ENCODE data around the gene RRAS2.

DNA sequence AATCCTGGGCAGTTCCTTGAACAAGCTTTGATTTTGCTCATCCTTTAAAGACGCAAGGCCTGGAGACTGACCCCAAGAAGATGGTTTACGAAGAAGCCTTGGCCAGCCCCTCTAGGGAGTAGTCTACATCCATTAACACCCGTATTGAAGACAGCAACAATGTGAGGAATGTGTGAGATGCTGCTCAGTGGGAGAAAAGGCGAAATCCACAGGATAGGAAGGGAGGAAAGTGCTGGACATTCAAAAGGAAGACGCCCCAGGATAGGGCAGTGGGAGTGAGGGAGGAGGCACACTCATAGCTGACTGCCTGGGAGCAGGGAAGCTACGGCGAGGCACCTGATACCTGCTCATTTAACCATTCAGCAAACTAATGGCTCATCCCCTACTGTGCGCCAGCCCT lies 114.1 kb downstream of the RRAS2 start:
- TF ChIP-seq, protein P1, sequence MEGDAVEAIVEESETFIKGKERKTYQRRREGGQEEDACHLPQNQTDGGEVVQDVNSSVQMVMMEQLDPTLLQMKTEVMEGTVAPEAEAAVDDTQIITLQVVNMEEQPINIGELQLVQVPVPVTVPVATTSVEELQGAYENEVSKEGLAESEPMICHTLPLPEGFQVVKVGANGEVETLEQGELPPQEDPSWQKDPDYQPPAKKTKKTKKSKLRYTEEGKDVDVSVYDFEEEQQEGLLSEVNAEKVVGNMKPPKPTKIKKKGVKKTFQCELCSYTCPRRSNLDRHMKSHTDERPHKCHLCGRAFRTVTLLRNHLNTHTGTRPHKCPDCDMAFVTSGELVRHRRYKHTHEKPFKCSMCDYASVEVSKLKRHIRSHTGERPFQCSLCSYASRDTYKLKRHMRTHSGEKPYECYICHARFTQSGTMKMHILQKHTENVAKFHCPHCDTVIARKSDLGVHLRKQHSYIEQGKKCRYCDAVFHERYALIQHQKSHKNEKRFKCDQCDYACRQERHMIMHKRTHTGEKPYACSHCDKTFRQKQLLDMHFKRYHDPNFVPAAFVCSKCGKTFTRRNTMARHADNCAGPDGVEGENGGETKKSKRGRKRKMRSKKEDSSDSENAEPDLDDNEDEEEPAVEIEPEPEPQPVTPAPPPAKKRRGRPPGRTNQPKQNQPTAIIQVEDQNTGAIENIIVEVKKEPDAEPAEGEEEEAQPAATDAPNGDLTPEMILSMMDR (conservative IDR thresholded peaks at IDR 0.05; ENCODE audit: low read length), result no peak
- TF ChIP-seq EZH2phosphoT487 (IDR thresholded peaks at IDR 0.05; ENCODE audit: borderline replicate concordance, low read depth, low read length), result no peak
